Transverse colon (tissue), 4 donors: ENCODE measurements around the gene XPA. TPM values are rescaled to one million over a fixed set of nuclear protein-coding genes. Genes with fewer than 3 reads are reported as not detected.

Source experiments
- DNase-seq: peaks from one replicate; pipeline ENCODE4 v3.0.0-alpha.2; 2019
- H3K27ac ChIP-seq, 4 donors: fragments of 200-600 bp; sonication (generic); 2 replicates each; pipeline ENCODE4 v1.5.1; 2016 to 2018; ENCODE audit warnings: inconsistent platforms in 4 of 4
- H3K27me3 ChIP-seq: fragments of 200-600 bp; sonication (generic); 2 replicates; pipeline ENCODE4 v1.5.1; 2017; ENCODE audit warnings: inconsistent platforms
- H3K36me3 ChIP-seq, 4 donors: fragments of 200-600 bp; sonication (generic); 2 replicates each; pipeline ENCODE4 v1.5.1; 2017 to 2019; ENCODE audit warnings: inconsistent platforms in 4 of 4
- H3K4me1 ChIP-seq, 4 donors: fragments of 200-600 bp; sonication (generic); 2 replicates each; pipeline ENCODE4 v1.5.1; 2017 to 2020; ENCODE audit warnings: inconsistent platforms in 4 of 4
- H3K4me3 ChIP-seq, 4 donors: fragments of 200-600 bp; sonication (generic); 1 replicate in 1 of 4; 2 replicates in 3 of 4; pipeline versions ENCODE4 v1.5.1 to v1.6.1; 2017 to 2019; ENCODE audit warnings: inconsistent platforms in 4 of 4
- H3K9me3 ChIP-seq, 2 donors: fragments of 200-600 bp; sonication (generic); 2 replicates each; pipeline ENCODE4 v1.5.1; 2017 to 2019; ENCODE audit warnings: inconsistent platforms in 2 of 2
- EP300 ChIP-seq: sonication (generic); formaldehyde crosslinking; IDR thresholded peaks from one replicate; pipeline ENCODE4 v1.6.1; 2017; ENCODE audit warnings: antibody characterized with exemption, low read depth
- POLR2A ChIP-seq: fragments of 450-650 bp; IDR thresholded peaks from one replicate; pipeline ENCODE4 v1.6.1; 2016; ENCODE audit warnings: antibody characterized with exemption, mild to moderate bottlenecking, moderate library complexity
- POLR2AphosphoS5 ChIP-seq, 3 donors: sonication (generic); formaldehyde crosslinking; IDR thresholded peaks; one replicate each; pipeline ENCODE4 v1.6.1; 2016; ENCODE audit warnings: antibody characterized with exemption in 3 of 3
- WGBS, 2 donors: methylation state at CpG; one replicate each; pipeline ENCODE4 v1.1.5; 2018; ENCODE audit warnings: low coverage in 1 of 2; 5-methylcytosine and 5-hydroxymethylcytosine counted together
- in situ Hi-C, 4 donors: fragments of 200-750 bp; cut with MboI; loops; one replicate each; pipeline versions ENCODE4 v1.15.0 to v1.15.1; 2017; ENCODE audit warnings: low sequenced_read_pairs in 3 of 4, low pct_ligation_motif_present in 1 of 4, low pct_unique_long_range_greater_than_20kb in 1 of 4
- intact Hi-C: fragments of 100-400 bp; cut with DNase I; formaldehyde crosslinking; loops from one replicate; pipeline ENCODE4 v1.15.1; 2023; ENCODE audit warnings: low total_unique reads
- total RNA-seq, 4 donors: library from RNA; depleted of rRNA; stranded (reverse); fragments of >200 nt; gene quantifications; one replicate each; pipeline ENCODE4 v1.1.0, GENCODE V29; 2016
- TF ChIP-seq, protein P1 (sequence below), 5 experiments: fragments of 200-600 bp in 3 of 5; fragments of 450-650 bp in 2 of 5; sonication (generic) in 3 of 5; IDR thresholded peaks; 1 replicate in 2 of 5; 2 replicates in 3 of 5; pipeline ENCODE4 v1.5.1; 2016 to 2017; ENCODE audit warnings: antibody characterized with exemption in 5 of 5, inconsistent platforms in 3 of 5, mild to moderate bottlenecking in 2 of 5, moderate library complexity in 1 of 5

XPA gene
- total RNA-seq, 4 donors from 2014 or later = 6.4 to 44.4 (median 12.5) TPM

DNA sequence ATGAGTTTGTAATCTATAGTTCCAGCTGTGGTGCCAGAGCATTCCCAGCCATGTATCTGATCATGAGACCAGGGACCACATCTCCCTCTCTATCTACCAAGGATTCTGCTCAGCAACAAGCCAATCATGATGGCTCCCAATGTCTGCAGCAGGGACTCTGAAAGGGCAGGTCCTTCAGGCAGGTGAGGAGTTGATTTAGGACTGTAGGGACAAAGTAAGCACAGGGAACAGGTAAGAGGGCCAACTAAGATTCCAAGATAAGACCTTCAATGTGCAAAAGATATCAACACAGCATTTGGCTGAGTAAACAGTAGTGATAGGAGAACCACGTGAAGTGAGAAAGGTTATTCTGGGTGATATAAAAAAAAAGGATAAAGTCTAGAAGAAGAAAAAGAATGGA is 8.5 kb downstream of the XPA start:
- in situ Hi-C loops = no loop called here
- no peak overlapping the region for H3K4me3 ChIP-seq
- no peak overlapping the region for H3K27ac ChIP-seq
- H3K4me1 ChIP-seq = no peaks in the 10 kb centered on the region
- TF ChIP-seq EP300 (no peak), POLR2A (no peak), POLR2AphosphoS5 (IDR thresholded peaks at IDR 0.05) (no peak)
- TF ChIP-seq, protein P1, sequence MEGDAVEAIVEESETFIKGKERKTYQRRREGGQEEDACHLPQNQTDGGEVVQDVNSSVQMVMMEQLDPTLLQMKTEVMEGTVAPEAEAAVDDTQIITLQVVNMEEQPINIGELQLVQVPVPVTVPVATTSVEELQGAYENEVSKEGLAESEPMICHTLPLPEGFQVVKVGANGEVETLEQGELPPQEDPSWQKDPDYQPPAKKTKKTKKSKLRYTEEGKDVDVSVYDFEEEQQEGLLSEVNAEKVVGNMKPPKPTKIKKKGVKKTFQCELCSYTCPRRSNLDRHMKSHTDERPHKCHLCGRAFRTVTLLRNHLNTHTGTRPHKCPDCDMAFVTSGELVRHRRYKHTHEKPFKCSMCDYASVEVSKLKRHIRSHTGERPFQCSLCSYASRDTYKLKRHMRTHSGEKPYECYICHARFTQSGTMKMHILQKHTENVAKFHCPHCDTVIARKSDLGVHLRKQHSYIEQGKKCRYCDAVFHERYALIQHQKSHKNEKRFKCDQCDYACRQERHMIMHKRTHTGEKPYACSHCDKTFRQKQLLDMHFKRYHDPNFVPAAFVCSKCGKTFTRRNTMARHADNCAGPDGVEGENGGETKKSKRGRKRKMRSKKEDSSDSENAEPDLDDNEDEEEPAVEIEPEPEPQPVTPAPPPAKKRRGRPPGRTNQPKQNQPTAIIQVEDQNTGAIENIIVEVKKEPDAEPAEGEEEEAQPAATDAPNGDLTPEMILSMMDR (IDR thresholded peaks at IDR 0.05) = no peak
- WGBS, 2 donors = 55 to 59% methylated on average over 1 of the region's 1 CpG
- H3K9me3 ChIP-seq = no peaks in the 10 kb centered on the region
- H3K36me3 ChIP-seq = peaks cover 0 to 65% (median 17%) of the 10 kb centered on the region in 4 donors
- DNase-seq = no peak
- intact Hi-C loops = no loop called here
- H3K27me3 ChIP-seq = no peaks in the 10 kb centered on the region

DNA sequence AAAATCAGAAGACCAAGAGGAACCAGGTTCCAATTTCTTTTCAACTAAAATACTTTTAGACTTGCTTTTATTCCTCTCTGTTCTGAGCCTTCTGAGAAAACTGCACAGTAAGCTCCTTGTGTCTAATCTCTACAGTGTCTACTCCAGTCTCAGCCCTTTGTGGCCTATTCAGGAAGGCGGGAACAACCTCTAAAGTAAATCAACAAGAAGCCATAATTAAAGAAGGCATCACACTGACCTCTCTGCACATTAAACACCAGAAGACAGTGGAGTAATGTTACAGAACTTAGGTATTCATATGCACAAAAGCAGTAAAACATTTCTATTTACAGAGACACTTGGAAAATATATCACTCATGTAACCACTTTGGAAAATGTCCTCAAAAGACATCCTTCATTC is 14.9 kb downstream of the XPA start:
- Histone ChIP-seq H3K27ac (no peak overlapping the region), H3K4me3 (no peak overlapping the region), H3K4me1 (no peaks in the 10 kb centered on the region), H3K9me3 (no peaks in the 10 kb centered on the region), H3K27me3 (no peaks in the 10 kb centered on the region), H3K36me3 (peaks cover 0 to 85% (median 25%) of the 10 kb centered on the region in 4 donors)
- in situ Hi-C loops = no loop called here
- intact Hi-C loops = no loop called here
- TF ChIP-seq, protein P1 (IDR thresholded peaks at IDR 0.05) = no peak
- TF ChIP-seq EP300 = no peak
- TF ChIP-seq POLR2AphosphoS5 (IDR thresholded peaks at IDR 0.05) = no peak
- no peak for TF ChIP-seq POLR2A
- WGBS, 2 donors = 71 to 97% methylated on average over 1 of the region's 1 CpG
- DNase-seq = no peak

DNA sequence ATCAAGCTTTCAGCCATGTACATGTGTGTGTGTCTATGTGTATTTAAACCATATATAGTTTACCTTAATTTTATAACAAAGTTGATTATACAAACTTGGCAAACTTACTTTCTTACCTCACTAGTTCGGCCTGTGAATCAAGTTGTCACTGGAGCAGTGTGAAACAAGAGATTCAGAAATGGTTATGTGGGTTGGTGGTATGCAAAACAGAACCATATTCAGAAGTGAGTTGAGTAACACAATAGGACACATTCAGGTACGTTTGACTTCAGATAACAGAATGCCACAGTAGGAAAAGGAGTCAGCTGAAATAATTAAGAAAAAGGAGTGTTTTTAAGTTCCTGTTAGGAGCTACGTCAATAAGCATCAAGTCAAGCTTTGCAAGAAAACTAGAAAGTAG is 21.5 kb downstream of the XPA start:
- intact Hi-C loops (no loop called here), in situ Hi-C loops (no loop called here)
- H3K9me3 ChIP-seq = no peaks in the 10 kb centered on the region
- TF ChIP-seq POLR2A = no peak
- TF ChIP-seq, protein P1 (IDR thresholded peaks at IDR 0.05) = no peak
- TF ChIP-seq EP300 = no peak
- no peak for DNase-seq
- no peaks in the 10 kb centered on the region for H3K27me3 ChIP-seq
- peaks cover 0 to 14% (median 5%) of the 10 kb centered on the region in 4 donors for H3K4me1 ChIP-seq
- H3K4me3 ChIP-seq = no peak overlapping the region
- H3K36me3 ChIP-seq = peaks cover 0 to 71% (median 33%) of the 10 kb centered on the region in 4 donors
- 70 to 76% methylated on average over 3 of the region's 3 CpGs for WGBS, 2 donors
- H3K27ac ChIP-seq = no peak overlapping the region

DNA sequence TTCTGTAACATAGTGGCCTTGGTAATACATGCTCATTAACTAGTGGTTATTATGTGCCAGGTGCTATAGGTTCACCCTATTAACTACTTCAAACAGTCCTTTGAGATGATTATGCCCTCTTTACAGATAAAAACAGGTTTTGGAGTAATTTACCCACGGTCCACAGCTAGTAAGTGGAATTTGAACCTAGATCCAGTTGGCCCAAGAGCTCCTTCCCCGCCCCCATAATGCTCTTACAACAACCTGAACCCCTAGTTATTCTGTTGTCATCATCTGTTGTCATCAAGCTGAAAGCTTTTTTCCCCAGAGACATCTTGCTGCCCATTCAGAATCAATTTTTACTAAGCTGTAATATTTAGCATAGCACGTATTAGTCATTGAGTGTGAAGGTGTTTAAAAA is 23.2 kb downstream of the XPA start:
- H3K27ac ChIP-seq = no peak overlapping the region
- TF ChIP-seq, protein P1 (IDR thresholded peaks at IDR 0.05) = no peak
- TF ChIP-seq POLR2AphosphoS5 (IDR thresholded peaks at IDR 0.05) (no peak), EP300 (no peak), POLR2A (no peak)
- no peak for DNase-seq
- peaks cover 0 to 72% (median 32%) of the 10 kb centered on the region in 4 donors for H3K36me3 ChIP-seq
- intact Hi-C loops = no loop called here
- H3K9me3 ChIP-seq = no peaks in the 10 kb centered on the region
- H3K27me3 ChIP-seq = no peaks in the 10 kb centered on the region
- in situ Hi-C loops = no loop called here
- H3K4me1 ChIP-seq = peaks cover 0 to 14% (median 5%) of the 10 kb centered on the region in 4 donors
- WGBS, 2 donors = 82 to 93% methylated on average over 3 of the region's 3 CpGs
- H3K4me3 ChIP-seq = no peak overlapping the region
